Fibroblast of the aortic adventitia (primary cell): ENCODE results near the gene POPDC3. TPM values are rescaled to one million over a fixed set of nuclear protein-coding genes. Genes with fewer than 3 reads are reported as not detected.
"Not testable (repeated sequence)": the region's sequence is repeated elsewhere in the genome, so short reads cannot be mapped to it uniquely, and the experiment has no call there.

Experiments used
- DNase-seq: peaks from one replicate; pipeline ENCODE4 v3.0.0-alpha.2; 2010; ENCODE audit warnings: low read depth
- H3K4me3 ChIP-seq: 2 replicates; pipeline ENCODE4 v1.5.1; 2011; ENCODE audit warnings: low read depth, mild to moderate bottlenecking, control low read depth, low read length, moderate library complexity
- total RNA-seq: library from RNA; depleted of rRNA; stranded (reverse); fragments of >200 nt; gene quantifications from 2 replicates; pipeline ENCODE4 v1.2.3, GENCODE V29; 2012; ENCODE audit warnings: low replicate concordance
- TF ChIP-seq, protein P1 (sequence below): IDR thresholded peaks from 2 replicates; pipeline ENCODE4 v1.5.1; 2011; ENCODE audit warnings: mild to moderate bottlenecking, low read length, control low read depth, inconsistent platforms; ENCODE audit not compliant: insufficient read depth

Gene POPDC3, protein sequence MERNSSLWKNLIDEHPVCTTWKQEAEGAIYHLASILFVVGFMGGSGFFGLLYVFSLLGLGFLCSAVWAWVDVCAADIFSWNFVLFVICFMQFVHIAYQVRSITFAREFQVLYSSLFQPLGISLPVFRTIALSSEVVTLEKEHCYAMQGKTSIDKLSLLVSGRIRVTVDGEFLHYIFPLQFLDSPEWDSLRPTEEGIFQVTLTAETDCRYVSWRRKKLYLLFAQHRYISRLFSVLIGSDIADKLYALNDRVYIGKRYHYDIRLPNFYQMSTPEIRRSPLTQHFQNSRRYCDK
- total RNA-seq, result 7.5 and 33.7 TPM in 2 replicates

DNA sequence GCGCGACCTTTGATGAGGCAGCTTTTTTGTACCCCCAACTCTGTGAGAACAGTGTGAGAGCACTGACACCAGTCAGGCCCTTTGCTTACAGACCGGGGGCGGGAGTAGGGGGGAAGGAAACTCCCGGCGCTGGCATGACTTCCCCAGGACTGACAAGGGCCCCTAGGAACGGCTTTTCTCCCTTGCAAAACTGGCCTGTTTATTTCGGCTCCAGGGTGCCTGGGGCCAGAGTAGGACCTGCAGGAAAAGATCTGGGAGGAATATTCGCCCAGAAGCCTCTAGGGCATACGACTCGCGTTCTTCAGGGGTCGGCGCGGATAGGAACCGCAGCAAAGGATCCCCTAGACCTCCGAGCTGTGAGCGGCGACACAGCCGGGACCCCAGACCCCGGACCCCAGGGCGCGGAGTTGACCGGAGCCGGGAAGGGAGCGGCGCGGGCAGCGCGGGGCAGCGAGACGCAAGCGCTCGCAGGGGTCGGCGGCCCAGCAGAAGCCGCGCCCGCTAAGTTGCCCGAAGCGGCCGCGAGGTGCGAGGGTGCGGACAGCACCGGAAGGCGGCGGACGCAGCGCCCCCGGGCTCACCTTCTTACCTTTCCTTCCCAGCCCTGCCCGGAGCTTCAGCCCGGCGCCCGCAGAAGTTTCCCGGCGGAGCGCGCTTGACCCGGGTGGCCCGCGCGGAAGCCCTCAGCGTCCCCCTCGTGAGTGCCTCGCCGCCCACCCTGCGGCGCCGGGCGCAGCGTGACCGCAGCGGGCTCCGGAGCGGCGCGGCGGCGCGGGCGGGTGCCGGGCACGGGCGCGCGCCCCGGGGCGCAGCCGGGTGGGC lies at the start of gene POPDC3:
TSS of gene POPDC3 (minus strand) at position 771 of the 822 bp plus-strand sequence. CDS start 18,105 bp downstream, outside the sequence.
- peak within 1 kb of the TSS; percentile 75 for H3K4me3 ChIP-seq
- DNase-seq, result peak; percentile 54
- TF ChIP-seq, protein P1, sequence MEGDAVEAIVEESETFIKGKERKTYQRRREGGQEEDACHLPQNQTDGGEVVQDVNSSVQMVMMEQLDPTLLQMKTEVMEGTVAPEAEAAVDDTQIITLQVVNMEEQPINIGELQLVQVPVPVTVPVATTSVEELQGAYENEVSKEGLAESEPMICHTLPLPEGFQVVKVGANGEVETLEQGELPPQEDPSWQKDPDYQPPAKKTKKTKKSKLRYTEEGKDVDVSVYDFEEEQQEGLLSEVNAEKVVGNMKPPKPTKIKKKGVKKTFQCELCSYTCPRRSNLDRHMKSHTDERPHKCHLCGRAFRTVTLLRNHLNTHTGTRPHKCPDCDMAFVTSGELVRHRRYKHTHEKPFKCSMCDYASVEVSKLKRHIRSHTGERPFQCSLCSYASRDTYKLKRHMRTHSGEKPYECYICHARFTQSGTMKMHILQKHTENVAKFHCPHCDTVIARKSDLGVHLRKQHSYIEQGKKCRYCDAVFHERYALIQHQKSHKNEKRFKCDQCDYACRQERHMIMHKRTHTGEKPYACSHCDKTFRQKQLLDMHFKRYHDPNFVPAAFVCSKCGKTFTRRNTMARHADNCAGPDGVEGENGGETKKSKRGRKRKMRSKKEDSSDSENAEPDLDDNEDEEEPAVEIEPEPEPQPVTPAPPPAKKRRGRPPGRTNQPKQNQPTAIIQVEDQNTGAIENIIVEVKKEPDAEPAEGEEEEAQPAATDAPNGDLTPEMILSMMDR, result peak; percentile 1

DNA sequence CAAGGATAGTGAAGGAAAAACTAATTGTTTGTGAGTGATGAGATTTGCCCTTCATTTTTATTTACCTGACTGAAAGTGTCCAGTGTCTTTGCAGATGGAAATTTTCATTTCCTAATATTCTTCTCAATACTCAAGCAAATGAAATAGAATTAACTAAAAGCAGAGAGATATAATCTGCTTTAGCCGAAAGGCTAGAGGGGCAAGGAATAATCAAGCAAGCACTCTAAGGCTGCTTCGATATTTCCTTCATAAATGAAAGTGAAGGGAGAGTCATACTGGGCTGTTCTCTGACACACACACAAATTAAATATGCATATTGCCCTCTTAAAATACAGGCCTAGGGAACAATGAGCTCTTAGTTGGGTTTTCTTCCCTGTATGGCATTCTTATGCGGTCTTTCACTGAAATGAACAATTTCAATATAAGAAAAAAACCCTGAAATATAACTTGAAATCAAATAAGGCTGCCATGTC lies 47.5 kb upstream of the POPDC3 start:
- TF ChIP-seq, protein P1, result no peak
- H3K4me3 ChIP-seq, result no peak overlapping the region
- DNase-seq, result no peak

DNA sequence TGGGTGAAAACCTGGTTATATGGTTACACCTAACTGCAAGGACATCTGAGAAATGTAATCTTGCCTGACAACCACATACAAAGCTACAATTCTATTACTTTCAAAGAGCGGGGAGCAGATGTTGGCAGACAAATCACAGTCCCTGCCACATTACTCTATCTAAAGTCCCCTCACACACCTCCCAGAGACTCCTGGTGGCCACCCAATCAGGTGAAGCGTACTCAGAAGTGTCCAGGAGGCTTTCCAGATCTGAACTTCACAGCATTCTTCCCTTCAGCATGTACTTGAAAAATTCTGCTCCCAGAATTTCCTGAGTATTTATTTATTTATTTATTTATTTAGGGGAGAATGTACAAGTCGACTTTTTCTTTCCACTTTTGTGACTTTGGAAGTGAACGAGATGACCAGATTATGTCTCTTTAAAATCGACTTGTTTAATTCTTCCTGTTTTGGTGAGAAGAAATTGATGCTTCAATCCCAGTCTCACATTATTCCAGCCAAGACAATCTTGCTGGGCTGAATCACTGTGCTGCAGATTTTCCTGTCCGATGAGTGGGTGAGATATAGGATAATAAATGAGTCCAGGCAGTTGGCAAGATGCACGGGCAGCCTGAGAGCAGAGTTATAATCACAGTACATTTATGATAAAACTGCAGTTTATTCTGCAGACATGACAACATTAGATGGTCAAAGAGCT lies 46.9 kb upstream of the POPDC3 start:
- H3K4me3 ChIP-seq, result no peak overlapping the region
- TF ChIP-seq, protein P1, result no peak
- peak; percentile 81 for DNase-seq

DNA sequence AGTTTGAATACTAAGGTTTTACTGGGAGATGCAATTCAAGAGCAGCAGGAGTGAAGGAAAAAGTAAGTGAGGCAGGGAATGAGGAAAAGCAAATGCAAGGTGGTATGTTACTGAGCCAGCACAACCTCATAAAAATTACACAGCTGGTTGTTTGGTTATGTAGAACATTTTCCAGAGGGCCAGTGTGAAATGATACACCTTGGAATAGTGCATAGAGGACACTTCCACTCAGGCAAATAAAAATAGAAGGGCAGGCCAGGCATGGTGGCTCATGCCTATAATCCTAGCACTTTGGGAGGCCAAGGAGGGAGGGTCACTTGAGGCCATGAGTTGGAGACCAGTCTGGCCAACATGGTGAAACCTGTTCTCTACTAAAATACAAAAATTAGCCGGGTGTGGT lies 43.4 kb upstream of the POPDC3 start:
- TF ChIP-seq, protein P1, result no peak
- H3K4me3 ChIP-seq, result no peak overlapping the region
- no peak for DNase-seq

DNA sequence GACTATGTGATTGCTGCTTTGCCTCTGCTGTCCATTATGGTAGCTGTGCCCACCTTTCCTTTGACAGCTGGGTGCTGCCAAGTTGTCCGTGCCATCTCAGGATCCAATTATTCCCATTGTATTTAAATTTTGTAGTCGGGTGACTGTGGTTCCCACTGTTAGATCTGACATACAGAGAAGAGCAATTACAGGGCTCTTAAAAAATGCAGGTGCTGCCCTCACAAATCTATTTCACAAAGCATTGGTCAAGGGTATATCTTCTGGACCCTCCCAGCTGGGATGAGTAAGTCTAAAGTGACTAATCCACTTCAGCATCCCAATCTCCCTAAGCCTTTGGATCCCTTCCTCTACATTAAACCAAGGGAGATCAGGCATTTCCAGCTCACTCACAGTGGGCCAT lies 41.4 kb upstream of the POPDC3 start:
- DNase-seq, result peak; percentile 21

DNA sequence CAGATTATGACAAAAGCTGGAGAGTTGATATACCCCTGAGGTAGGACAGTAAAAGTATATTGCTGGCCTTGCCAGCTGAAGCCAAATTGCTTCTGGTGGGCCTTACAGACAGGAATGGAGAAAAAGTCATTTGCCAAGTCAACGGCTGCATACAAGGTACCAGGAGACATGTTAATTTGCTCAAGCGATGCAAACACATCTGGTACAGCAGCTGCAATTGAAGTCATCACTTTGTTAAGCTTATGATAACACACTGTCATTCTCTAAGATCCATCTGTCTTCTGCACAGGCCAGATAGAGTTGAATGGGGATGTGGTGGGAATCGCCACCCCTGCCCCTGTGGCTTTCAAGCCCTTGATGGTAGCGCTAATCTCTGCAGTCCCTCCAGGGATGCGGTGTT lies 40.4 kb upstream of the POPDC3 start:
- H3K4me3 ChIP-seq, result no peak overlapping the region
- TF ChIP-seq, protein P1, result no peak
- no peak for DNase-seq

More for the DNA sequence above, 41.4 kb upstream of the POPDC3 start:
- H3K4me3 ChIP-seq, result not testable (repeated sequence)

DNA sequence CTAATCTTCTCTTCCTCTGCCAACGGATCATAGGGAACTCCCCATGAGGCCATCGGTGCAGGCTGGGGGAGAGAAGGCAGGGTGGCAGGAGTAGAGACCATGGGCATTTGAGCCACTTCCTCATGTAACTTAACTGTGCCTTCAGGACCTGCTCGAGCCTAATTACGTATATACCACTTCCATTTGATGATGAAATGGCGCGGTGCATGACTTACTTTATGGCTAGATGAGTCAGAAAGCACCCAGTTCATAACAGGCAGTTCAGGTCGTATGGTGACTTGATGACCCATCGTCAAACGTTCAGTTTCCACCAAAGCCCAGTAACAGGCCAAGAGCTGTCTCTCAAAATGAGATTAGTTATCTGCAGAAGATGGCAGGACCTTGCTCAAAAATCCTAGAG lies 39.4 kb upstream of the POPDC3 start:
- DNase-seq, H3K4me3 ChIP-seq: not testable (repeated sequence)
